ENCODE results near the gene CENPM. TPM values are rescaled to one million over a fixed set of nuclear protein-coding genes. Genes with fewer than 3 reads are reported as not detected.
A peak's percentile ranks its signal among the peaks of the same experiment; 100 is the strongest.

The CENPM gene
- polyA plus RNA-seq, 1 donor: 11.6 TPM

DNA sequence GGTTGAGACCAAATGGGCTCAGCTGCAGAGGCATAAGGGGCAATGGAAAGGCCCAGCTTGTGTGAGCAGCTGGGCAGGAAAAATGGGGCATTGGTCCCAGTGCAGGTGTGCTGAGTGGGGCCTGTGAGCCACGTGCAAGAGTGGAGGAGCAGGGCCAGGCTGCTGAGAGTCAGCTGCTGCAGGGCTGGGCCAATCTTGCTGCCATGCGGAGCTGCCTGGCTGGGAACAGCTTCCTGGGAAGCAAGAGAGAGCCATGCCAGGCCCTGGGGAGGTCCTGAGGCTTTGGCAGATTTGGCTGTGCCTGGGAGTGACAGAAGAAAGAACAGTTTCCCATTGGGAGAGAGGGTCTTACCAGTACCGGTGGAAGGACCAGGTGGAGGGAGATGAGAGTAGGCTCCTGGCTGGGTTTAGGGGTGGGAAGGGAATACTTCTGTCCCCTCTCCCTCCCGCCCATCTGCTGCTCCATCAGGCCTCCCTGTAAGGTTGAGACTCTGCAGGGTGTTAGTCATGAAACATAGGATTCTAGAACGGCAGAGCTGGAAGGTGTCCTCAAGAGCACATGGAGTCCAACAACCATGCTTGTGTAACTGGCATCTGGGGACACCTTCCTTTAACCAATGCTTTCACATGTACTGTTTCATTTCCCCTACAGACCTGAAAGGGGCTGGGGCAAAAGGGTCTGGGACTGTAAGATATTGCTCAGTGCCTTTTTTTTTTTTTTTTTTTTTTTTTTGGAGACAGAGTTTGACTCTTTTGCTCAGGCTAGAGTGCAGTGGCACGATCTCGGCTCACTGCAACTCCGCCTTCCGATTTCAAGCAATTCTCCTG is 32.7 kb upstream of the CENPM start:
- Histone ChIP-seq H3K4me3 (ENCODE audit: low read length) (no peak overlapping the region), H3K27me3 (ENCODE audit: control insufficient read depth, insufficient read depth, low read length) (peaks cover 42% of the 10 kb centered on the region), H3K36me3 (ENCODE audit: control insufficient read depth, insufficient read depth, low read length) (no peaks in the 10 kb centered on the region), H3K27ac (ENCODE audit: low read length) (no peak overlapping the region), H3K4me1 (ENCODE audit: control insufficient read depth, insufficient read depth, low read length) (peaks cover 3% of the 10 kb centered on the region), H3K9me3 (ENCODE audit: control insufficient read depth, low read depth, low read length) (no peaks in the 10 kb centered on the region)
- WGBS (ENCODE audit: insufficient coverage, low lambda C conversion rate): no CpG with 5 or more reads among the region's 9 CpGs
- DNase-seq: no peak

DNA sequence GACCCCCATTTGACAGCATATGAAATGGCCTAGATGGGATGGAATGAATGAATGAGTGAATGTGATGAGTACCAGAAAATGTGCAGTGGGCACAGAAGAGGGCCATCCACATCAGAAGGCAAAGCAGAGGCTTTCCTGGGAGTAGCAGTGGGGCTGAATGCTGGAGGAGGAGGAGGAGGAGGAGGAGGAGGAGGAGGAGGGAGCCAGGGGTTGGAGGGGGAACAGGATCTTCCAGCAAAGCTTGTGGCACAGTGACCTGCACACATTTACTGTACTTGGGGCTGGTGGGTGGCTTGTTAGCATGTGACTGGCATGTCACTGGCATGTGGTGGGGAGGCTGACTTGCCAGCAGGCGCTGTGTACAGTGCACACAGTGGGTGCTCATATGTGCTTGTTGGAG is 31.8 kb upstream of the CENPM start:
- Histone ChIP-seq H3K4me3 (ENCODE audit: low read length) (no peak overlapping the region), H3K36me3 (ENCODE audit: control insufficient read depth, insufficient read depth, low read length) (no peaks in the 10 kb centered on the region), H3K27me3 (ENCODE audit: control insufficient read depth, insufficient read depth, low read length) (peaks cover 43% of the 10 kb centered on the region), H3K27ac (ENCODE audit: low read length) (no peak overlapping the region), H3K4me1 (ENCODE audit: control insufficient read depth, insufficient read depth, low read length) (peaks cover 3% of the 10 kb centered on the region), H3K9me3 (ENCODE audit: control insufficient read depth, low read depth, low read length) (no peaks in the 10 kb centered on the region)
- WGBS (ENCODE audit: insufficient coverage, low lambda C conversion rate): no CpG with 5 or more reads among the region's 1 CpG
- no peak for DNase-seq

DNA sequence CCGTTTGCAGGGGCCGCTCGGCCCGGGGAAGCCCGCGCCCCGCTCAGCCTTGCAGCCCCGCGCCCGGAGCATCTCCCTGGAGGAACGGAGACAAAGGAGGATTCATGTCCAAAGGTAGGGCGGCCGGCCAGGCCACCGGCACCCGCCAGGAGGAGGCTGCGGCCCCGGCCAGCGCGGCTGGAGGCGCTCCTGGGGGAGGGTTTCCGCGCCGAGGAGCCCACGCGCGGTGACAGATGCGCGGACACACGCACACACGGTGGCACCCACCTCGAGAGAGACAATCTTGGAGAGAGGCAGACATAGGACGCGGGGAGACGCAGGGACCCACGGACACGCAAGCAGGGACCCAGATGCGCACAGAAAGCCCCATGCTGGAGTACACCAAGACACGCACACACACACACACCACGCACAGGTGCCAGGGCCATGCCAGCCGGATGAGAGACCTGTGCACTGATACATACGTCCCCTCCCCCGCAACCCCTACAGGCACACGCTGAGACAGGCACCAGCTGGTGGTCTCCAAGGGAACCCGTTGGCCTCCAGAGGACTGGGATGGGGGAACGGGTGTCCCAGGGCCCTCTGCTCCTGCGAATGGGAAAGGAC is 30.1 kb upstream of the CENPM start:
- no CpG with 5 or more reads among the region's 46 CpGs for WGBS (ENCODE audit: insufficient coverage, low lambda C conversion rate)
- DNase-seq: no peak
- no peaks in the 10 kb centered on the region for H3K36me3 ChIP-seq (ENCODE audit: control insufficient read depth, insufficient read depth, low read length)

DNA sequence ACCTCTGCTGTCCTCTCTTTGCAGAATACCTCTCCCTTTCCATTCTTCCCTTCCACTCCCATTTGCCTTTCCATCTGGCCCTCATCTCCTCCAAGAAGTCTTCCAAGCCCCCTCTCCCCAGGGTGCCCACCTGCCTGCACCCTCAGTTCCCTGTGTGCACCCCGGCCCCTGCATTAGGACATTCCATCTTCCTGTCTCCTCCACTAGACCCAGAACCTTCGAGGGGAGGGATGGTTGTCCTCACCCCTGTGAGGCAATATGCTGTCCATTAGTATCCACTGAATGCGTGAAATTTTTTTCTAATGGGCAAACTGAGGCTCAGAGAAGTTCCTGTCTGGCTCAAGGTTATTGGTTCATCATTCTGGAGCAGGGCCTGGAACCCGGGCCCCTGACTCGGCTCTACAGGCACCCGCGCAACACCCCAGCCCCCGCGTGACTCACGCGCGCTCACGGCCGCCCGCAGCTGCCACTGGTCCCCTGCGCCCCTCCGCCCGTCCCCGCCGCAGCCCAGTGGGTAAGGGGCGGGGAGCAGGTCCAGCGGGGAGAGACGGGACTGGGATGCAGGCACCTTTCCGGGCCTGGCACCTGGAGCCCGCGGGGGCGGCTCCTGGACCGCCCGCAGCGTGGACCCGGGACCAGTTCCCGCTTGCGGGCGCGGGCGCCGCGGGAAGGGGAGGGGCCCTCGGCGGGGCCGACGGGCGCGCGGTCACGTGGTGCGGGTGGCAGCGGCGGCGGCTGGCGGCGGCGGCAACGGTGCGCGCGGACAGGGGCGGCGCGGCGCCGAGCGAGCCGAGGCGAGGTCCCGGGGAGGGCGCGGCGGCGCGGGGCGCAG is 29.3 kb upstream of the CENPM start:
- Histone ChIP-seq H3K27ac (ENCODE audit: low read length) (no peak overlapping the region), H3K4me1 (ENCODE audit: control insufficient read depth, insufficient read depth, low read length) (no peaks in the 10 kb centered on the region), H3K9me3 (ENCODE audit: control insufficient read depth, low read depth, low read length) (no peaks in the 10 kb centered on the region), H3K27me3 (ENCODE audit: control insufficient read depth, insufficient read depth, low read length) (peaks cover 57% of the 10 kb centered on the region), H3K36me3 (ENCODE audit: control insufficient read depth, insufficient read depth, low read length) (no peaks in the 10 kb centered on the region), H3K4me3 (ENCODE audit: low read length) (peak overlapping the region; percentile 16)
- WGBS (ENCODE audit: insufficient coverage, low lambda C conversion rate): no CpG with 5 or more reads among the region's 72 CpGs
- peak in 1 of 2 donors; percentile 59 for DNase-seq

More for the DNA sequence above, 30.1 kb upstream of the CENPM start:
- Histone ChIP-seq H3K4me1 (ENCODE audit: control insufficient read depth, insufficient read depth, low read length) (no peaks in the 10 kb centered on the region), H3K4me3 (ENCODE audit: low read length) (peak overlapping the region; percentile 14), H3K27me3 (ENCODE audit: control insufficient read depth, insufficient read depth, low read length) (peaks cover 53% of the 10 kb centered on the region), H3K9me3 (ENCODE audit: control insufficient read depth, low read depth, low read length) (no peaks in the 10 kb centered on the region), H3K27ac (ENCODE audit: low read length) (no peak overlapping the region)

DNA sequence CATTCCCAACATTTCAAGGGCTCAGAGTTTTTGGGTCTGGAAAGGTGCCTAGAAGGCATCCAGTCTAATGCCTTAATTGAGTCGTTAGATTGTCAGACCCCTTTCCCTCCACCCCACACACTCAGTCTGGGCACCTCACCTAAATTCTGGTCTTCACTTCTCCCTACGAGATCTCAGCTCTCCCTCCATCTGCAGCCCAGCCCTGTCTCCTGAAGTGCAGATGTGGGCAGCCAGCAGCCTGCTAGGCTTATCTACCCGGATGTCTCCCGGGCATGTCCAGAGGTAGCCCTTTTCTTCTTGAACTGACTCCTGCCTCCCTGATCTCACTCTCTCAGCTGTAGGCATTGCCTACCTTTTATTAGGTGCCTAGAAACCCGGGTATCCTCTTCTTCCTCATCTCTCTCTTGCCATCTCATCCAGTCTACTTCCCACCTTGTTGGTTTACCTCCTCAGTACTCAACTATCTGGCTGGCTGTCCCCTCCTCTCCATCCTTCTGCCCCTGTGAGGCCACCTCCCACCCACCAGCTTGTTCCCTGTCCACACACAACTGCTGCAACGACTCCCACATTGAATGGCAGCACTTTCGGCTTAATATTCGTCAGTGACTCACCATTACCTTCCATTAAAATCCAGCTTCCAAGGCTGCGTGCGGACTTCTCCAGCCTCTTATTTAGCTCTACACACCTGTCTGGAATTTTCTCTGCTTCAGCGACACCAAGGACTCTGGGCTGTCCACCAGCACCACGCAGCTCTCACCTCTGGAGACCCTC is 28.5 kb upstream of the CENPM start:
- Histone ChIP-seq H3K27me3 (ENCODE audit: control insufficient read depth, insufficient read depth, low read length) (peaks cover 57% of the 10 kb centered on the region), H3K4me1 (ENCODE audit: control insufficient read depth, insufficient read depth, low read length) (no peaks in the 10 kb centered on the region), H3K9me3 (ENCODE audit: control insufficient read depth, low read depth, low read length) (no peaks in the 10 kb centered on the region), H3K4me3 (ENCODE audit: low read length) (no peak overlapping the region), H3K36me3 (ENCODE audit: control insufficient read depth, insufficient read depth, low read length) (no peaks in the 10 kb centered on the region), H3K27ac (ENCODE audit: low read length) (no peak overlapping the region)
- DNase-seq: no peak
- WGBS (ENCODE audit: insufficient coverage, low lambda C conversion rate): 81% methylated on average over 3 of the region's 12 CpGs

DNA sequence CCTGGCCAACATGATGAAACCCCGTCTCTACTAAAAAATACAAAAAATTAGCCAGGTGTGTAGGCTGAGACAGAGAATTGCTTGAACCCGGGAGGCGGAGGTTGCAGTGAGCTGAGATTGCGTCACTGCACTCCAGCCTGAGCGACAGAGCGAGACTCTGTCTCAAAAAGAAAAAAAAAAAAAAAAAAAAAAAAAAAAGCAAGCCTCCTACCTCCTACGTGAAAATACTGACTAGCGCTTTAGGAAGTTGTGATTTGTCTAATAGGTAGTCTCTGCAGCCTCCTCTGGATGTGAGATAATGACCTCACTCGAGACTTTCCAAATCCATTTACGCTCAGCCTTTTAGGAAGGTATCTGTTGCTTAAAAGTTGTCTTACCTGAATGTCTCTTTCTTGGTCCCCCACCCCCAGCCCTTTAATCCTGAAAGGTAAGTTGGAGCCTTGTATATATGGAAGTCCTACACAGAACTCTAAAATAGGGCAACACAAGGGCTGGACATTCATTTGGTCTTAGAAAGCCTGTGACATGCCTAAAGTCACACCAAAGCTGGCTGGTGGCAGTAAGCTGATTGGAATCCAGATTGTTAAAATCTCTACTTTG is 27.8 kb upstream of the CENPM start:
- H3K27ac ChIP-seq (ENCODE audit: low read length): no peak overlapping the region
- no CpG with 5 or more reads among the region's 10 CpGs for WGBS (ENCODE audit: insufficient coverage, low lambda C conversion rate)
- peaks cover 57% of the 10 kb centered on the region for H3K27me3 ChIP-seq (ENCODE audit: control insufficient read depth, insufficient read depth, low read length)
- no peaks in the 10 kb centered on the region for H3K36me3 ChIP-seq (ENCODE audit: control insufficient read depth, insufficient read depth, low read length)
- no peak overlapping the region for H3K4me3 ChIP-seq (ENCODE audit: low read length)
- H3K4me1 ChIP-seq (ENCODE audit: control insufficient read depth, insufficient read depth, low read length): no peaks in the 10 kb centered on the region
- DNase-seq: no peak
- no peaks in the 10 kb centered on the region for H3K9me3 ChIP-seq (ENCODE audit: control insufficient read depth, low read depth, low read length)

DNA sequence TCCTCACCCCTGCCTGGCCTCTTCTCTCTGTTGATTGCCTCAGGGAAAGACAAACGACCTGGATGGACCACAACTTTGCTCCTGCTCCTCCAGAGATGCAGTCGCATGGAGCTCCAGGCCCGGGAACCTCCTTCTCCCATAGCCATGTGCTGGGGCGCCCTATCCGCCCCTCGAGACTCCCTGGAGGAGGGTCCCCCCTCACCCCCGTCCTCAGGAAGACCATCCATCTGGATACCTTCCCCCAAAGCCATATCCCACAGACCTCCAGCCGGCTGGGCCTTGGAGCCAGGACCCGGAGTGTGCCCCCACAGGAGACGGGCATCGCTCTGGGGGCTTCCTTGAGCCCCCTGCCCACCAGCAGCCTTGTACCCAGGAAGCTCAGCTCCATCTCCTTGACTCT is 24.5 kb upstream of the CENPM start:
- peaks cover 3% of the 10 kb centered on the region for H3K4me1 ChIP-seq (ENCODE audit: control insufficient read depth, insufficient read depth, low read length)
- H3K27me3 ChIP-seq (ENCODE audit: control insufficient read depth, insufficient read depth, low read length): peaks cover 32% of the 10 kb centered on the region
- no peak overlapping the region for H3K4me3 ChIP-seq (ENCODE audit: low read length)
- H3K9me3 ChIP-seq (ENCODE audit: control insufficient read depth, low read depth, low read length): no peaks in the 10 kb centered on the region
- no peaks in the 10 kb centered on the region for H3K36me3 ChIP-seq (ENCODE audit: control insufficient read depth, insufficient read depth, low read length)
- no CpG with 5 or more reads among the region's 11 CpGs for WGBS (ENCODE audit: insufficient coverage, low lambda C conversion rate)
- no peak for DNase-seq
- no peak overlapping the region for H3K27ac ChIP-seq (ENCODE audit: low read length)

DNA sequence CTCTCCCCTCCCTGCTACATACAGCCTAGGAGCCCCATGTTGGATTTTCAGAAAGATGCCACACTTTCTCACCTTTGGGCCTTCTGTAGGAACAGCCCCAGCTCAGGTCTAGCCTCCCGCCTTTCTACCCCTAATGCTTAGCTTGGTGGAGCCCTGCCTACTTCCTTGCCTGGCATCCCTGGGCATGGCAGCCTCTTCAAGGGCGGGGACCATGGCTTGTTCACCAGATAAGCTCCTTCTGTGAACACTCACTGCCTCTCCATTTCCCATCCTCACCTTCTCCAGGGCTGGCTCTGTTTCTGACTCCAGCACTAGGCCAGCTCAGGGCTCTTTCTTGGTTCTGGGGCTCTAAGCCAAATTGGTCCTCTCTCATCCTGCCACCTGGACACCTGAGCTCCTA is 23.6 kb upstream of the CENPM start:
- Histone ChIP-seq H3K9me3 (ENCODE audit: control insufficient read depth, low read depth, low read length) (no peaks in the 10 kb centered on the region), H3K4me1 (ENCODE audit: control insufficient read depth, insufficient read depth, low read length) (peaks cover 3% of the 10 kb centered on the region), H3K4me3 (ENCODE audit: low read length) (no peak overlapping the region), H3K36me3 (ENCODE audit: control insufficient read depth, insufficient read depth, low read length) (no peaks in the 10 kb centered on the region), H3K27me3 (ENCODE audit: control insufficient read depth, insufficient read depth, low read length) (peaks cover 24% of the 10 kb centered on the region), H3K27ac (ENCODE audit: low read length) (no peak overlapping the region)
- DNase-seq: no peak
- no CpG with 5 or more reads among the region's 2 CpGs for WGBS (ENCODE audit: insufficient coverage, low lambda C conversion rate)

DNA sequence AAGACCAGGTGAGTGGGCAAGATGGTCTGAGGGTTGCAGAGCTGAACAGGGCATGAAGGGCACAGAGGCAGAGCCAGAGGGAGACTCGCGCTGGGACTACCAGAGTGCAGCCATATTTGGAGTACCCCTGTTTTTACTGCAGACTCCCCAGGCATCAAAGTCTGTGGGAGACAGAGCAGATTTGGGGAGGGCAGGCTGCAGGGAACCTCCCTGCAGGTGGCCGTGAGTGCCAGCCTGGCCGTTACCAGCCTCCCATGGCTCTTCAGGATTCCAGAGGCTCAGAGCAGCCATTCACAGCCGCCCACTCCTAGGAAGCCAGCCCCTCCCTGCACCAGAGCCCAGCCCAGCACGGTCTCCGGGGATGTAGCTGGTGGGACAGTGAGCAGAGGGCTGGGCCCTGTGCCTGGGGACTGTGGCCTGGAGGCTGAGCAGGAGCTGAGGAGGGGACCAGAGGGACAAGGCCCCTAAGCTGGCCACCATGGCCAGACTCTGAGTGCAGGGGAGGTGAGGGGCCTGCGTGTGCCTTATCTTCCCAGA is 22.2 kb upstream of the CENPM start, which contains the start of gene SEPTIN3:
Gene SEPTIN3 (plus strand): TSS at position 334 of the 537 bp plus-strand sequence. CDS start 2,050 bp downstream, outside the sequence.
- no peak for DNase-seq
- H3K36me3 ChIP-seq (ENCODE audit: control insufficient read depth, insufficient read depth, low read length): no peaks in the 10 kb centered on the region
- peaks cover 17% of the 10 kb centered on the region for H3K27me3 ChIP-seq (ENCODE audit: control insufficient read depth, insufficient read depth, low read length)

More for the DNA sequence above, 22.2 kb upstream of the CENPM start, which contains the start of gene SEPTIN3:
- H3K9me3 ChIP-seq (ENCODE audit: control insufficient read depth, low read depth, low read length): no peaks in the 10 kb centered on the region
- H3K4me1 ChIP-seq (ENCODE audit: control insufficient read depth, insufficient read depth, low read length): peaks cover 3% of the 10 kb centered on the region
- H3K4me3 ChIP-seq (ENCODE audit: low read length): no peak within 1 kb of the TSS
- WGBS (ENCODE audit: insufficient coverage, low lambda C conversion rate): no CpG with 5 or more reads among the region's 8 CpGs
- H3K27ac ChIP-seq (ENCODE audit: low read length): no peak within 1 kb of the TSS
